ENCODE measurements around the gene CRELD1. TPM values are rescaled to one million over a fixed set of nuclear protein-coding genes. Genes with fewer than 3 reads are reported as not detected.

The CRELD1 gene
- total and polyA plus RNA-seq, 10 of the 15 experiments (the other 5 are each of a cell fraction or from before 2014, with no cell fraction given) = 1.3 to 15.9 (median 8.8) TPM

- H3K27me3 ChIP-seq (replicated peaks in 1 of 2; ENCODE audit: control insufficient read depth in 2 of 2, insufficient read depth in 2 of 2, low read length in 1 of 2) = peaks cover 0 to 2% of the 10 kb centered on the region in 2 experiments; a peak in 1 of 4 replicates
- no peaks in the 10 kb centered on the region for H3K9me3 ChIP-seq (replicated peaks; ENCODE audit: control insufficient read depth, insufficient read depth, low read length)
- H3K9ac ChIP-seq (ENCODE audit: control insufficient read depth, insufficient read depth, low read length) = no peak overlapping the region
- no peak overlapping the region for H3K4me3 ChIP-seq
- no peak overlapping the region for H3K27ac ChIP-seq (ENCODE audit: control insufficient read depth, insufficient read depth)
- in situ Hi-C loops (cut with MboI) (no loop called here), intact Hi-C loops (cut with micrococcal nuclease; ENCODE audit: unreplicated experiment) (no loop called here)
- FAIRE-seq (no peak), ATAC-seq (no peak), DNase-seq (ENCODE audit: low read depth, low spot score) (no peak)
- RAD21 ChIA-PET (ENCODE audit: unreplicated experiment) = no interaction called here
- CTCF ChIA-PET = no interaction called here
- TF ChIP-seq E4F1 (IDR thresholded peaks at IDR 0.05; ENCODE audit: borderline replicate concordance, partially characterized antibody) = no peak
- TF ChIP-seq SP1 (IDR thresholded peaks at IDR 0.05; ENCODE audit: low read depth, low read length) = no peak
- TF ChIP-seq SMAD5 (IDR thresholded peaks at IDR 0.05; ENCODE audit: low read depth) = no peak
- TF ChIP-seq MXI1 (IDR thresholded peaks at IDR 0.05; ENCODE audit: low read depth, low read length) = no peak
- no peak for TF ChIP-seq MTA2 (IDR thresholded peaks at IDR 0.05; ENCODE audit: low read depth)
- TF ChIP-seq CBX3 (IDR thresholded peaks at IDR 0.05; ENCODE audit: borderline replicate concordance, low read depth) = no peak
- no peak for TF ChIP-seq SPI1 (IDR thresholded peaks at IDR 0.05; ENCODE audit: borderline replicate concordance, insufficient read depth, low read depth, low read length)
- TF ChIP-seq E2F4 (IDR thresholded peaks at IDR 0.05; ENCODE audit: low read depth, low read length) = no peak
- no peak for TF ChIP-seq CUX1 (IDR thresholded peaks at IDR 0.05; ENCODE audit: insufficient replicate concordance, low read depth, low read length)
- POLR2A ChIA-PET = interaction anchor here (0.5 kb wide), 1 partner anchor 305 kb away, joined by 3 read pairs; no protein-coding TSS in a partner anchor
- peaks cover 10% of the 10 kb centered on the region for H3K4me1 ChIP-seq (ENCODE audit: control insufficient read depth, insufficient read depth, low read length)
- H3K79me2 ChIP-seq (ENCODE audit: control insufficient read depth, insufficient read depth, low read length) = no peaks in the 10 kb centered on the region
- H4K20me1 ChIP-seq (ENCODE audit: control insufficient read depth, insufficient read depth) = no peaks in the 10 kb centered on the region
- H2AFZ ChIP-seq (ENCODE audit: control insufficient read depth, low read depth, low read length) = no peak overlapping the region
- no peak overlapping the region for H3K4me2 ChIP-seq (ENCODE audit: control insufficient read depth, insufficient read depth)
- SMC1A ChIA-PET (ENCODE audit: uncharacterized antibody, unreplicated experiment) = no interaction called here
- WGBS (ENCODE audit: insufficient coverage, insufficient replicate concordance, low lambda C conversion rate, missing lambda C conversion rate) = 61% methylated on average over 8 of the region's 8 CpGs
- no TSS peak for BruUV-seq (replicated peaks)
- no peaks in the 10 kb centered on the region for H3K36me3 ChIP-seq (ENCODE audit: control insufficient read depth in 2 of 2, insufficient read depth in 2 of 2, low read length in 1 of 2)
These were observed 15.2 kb upstream of the CRELD1 start for GRCh38 chr3:9918261-9919038.
